ENCODE results near the gene PLAAT5.
"Not testable (repeated sequence)": the region's sequence is repeated elsewhere in the genome, so short reads cannot be mapped to it uniquely, and the experiment has no call there.

DNA sequence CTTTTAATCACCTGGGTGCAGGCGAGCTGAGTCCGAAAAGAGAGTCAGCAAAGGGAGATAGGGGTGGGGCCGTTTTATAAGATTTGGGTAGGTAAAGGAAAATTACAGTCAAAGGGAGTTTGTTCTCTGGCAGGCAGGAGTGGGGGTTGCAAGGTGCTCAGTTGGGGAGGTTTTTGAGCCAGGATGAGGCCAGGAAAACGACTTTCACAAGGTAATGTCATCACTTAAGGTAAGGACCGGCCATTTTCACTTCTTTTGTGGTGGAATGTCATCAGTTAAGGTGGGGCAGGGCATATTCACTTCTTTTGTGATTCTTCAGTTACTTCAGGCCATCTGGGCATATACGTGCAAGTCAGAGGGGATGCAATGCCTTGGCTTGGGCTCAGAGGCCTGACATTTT lies 38.4 kb upstream of the PLAAT5 start:
- TF ChIP-seq FOXA1 (IDR thresholded peaks at IDR 0.05); SUZ12 (IDR thresholded peaks at IDR 0.05); TARDBP (IDR thresholded peaks at IDR 0.05); ELF4 (IDR thresholded peaks at IDR 0.05); FOXM1 (IDR thresholded peaks at IDR 0.05; ENCODE audit: borderline replicate concordance); SP1 (IDR thresholded peaks at IDR 0.05); FOXK2 (IDR thresholded peaks at IDR 0.05); HDGF (IDR thresholded peaks at IDR 0.05; ENCODE audit: borderline replicate concordance); CTBP1 (IDR thresholded peaks at IDR 0.05; ENCODE audit: borderline replicate concordance); L3MBTL2 (conservative IDR thresholded peaks at IDR 0.05); BHLHE40 (IDR thresholded peaks at IDR 0.05; ENCODE audit: borderline replicate concordance); NFRKB (IDR thresholded peaks at IDR 0.05): not testable (repeated sequence)

Data from HEK293T (cell line).